Occipital lobe (tissue), 2 donors: ENCODE data around the gene BCL7B. TPM values are rescaled to one million over a fixed set of nuclear protein-coding genes. Genes with fewer than 3 reads are reported as not detected.
"Not testable (repeated sequence)": the region's sequence is repeated elsewhere in the genome, so short reads cannot be mapped to it uniquely, and the experiment has no call there.

Experiments
- DNase-seq: peaks from one replicate; lab custom pipeline; 2025; lab: John Stamatoyannopoulos, UW
- total RNA-seq: library from RNA; depleted of rRNA; stranded (reverse); fragments of >200 nt; gene quantifications from one replicate; pipeline ENCODE4 v1.2.3, GENCODE V29; 2014

BCL7B gene
- total RNA-seq, 1 donor from 2014 or later = 9.4 TPM

- no peak for DNase-seq
Measured at GRCh38 chr7:73536479-73536878, 21.0 kb downstream of the BCL7B start.

GRCh38 chr7:73535918-73536317, 21.6 kb downstream of the BCL7B start:
- DNase-seq = not testable (repeated sequence)

- DNase-seq = no peak
Measured at GRCh38 chr7:73533742-73534141, 23.7 kb downstream of the BCL7B start.

- DNase-seq = no peak
Measured at GRCh38 chr7:73532224-73532623, 25.3 kb downstream of the BCL7B start.

GRCh38 chr7:73530800-73531199, 26.7 kb downstream of the BCL7B start:
- no peak for DNase-seq

GRCh38 chr7:73526896-73527821, 30.3 kb downstream of the BCL7B start:
- no peak for DNase-seq

- DNase-seq = not testable (repeated sequence)
Measured at GRCh38 chr7:73526158-73526494, 31.4 kb downstream of the BCL7B start.

- DNase-seq = peak; percentile 98
Measured at GRCh38 chr7:73522105-73522872, 35.2 kb downstream of the BCL7B start, which contains the start of gene BAZ1B. BAZ1B (minus strand) TSS chr7:73522293; CDS start chr7:73521933, 360 bp downstream.

- DNase-seq = no peak
Measured at GRCh38 chr7:73521636-73522104, 35.8 kb downstream of the BCL7B start.

- DNase-seq = no peak
Measured at GRCh38 chr7:73520673-73521635, 36.5 kb downstream of the BCL7B start.

- DNase-seq = no peak
Measured at GRCh38 chr7:73519867-73520672, 37.4 kb downstream of the BCL7B start.

GRCh38 chr7:73518470-73518869, 39.0 kb downstream of the BCL7B start:
- DNase-seq = no peak

- no peak for DNase-seq
Measured at GRCh38 chr7:73517241-73517995, 40.1 kb downstream of the BCL7B start.

GRCh38 chr7:73515178-73515577, 42.3 kb downstream of the BCL7B start:
- no peak for DNase-seq

- DNase-seq = no peak
Measured at GRCh38 chr7:73512018-73512780, 45.3 kb downstream of the BCL7B start.

- no peak for DNase-seq
Measured at GRCh38 chr7:73509463-73509862, 48.0 kb downstream of the BCL7B start.

- DNase-seq = no peak
Measured at GRCh38 chr7:73507556-73507955, 49.9 kb downstream of the BCL7B start.

- DNase-seq = peak; percentile 6
Measured at GRCh38 chr7:73504920-73505319, 52.6 kb downstream of the BCL7B start.

- DNase-seq = no peak
Measured at GRCh38 chr7:73504017-73504416, 53.5 kb downstream of the BCL7B start.
